Keratinocyte (primary cell): ENCODE data around the gene AGRN. TPM values are rescaled to one million over a fixed set of nuclear protein-coding genes. Genes with fewer than 3 reads are reported as not detected.

ENCODE experiments used
- DNase-seq: peaks from one replicate; pipeline ENCODE4 v3.0.0-alpha.2; 2011; ENCODE audit warnings: low read depth, missing footprints, low spot score
- FAIRE-seq: peaks from 2 replicates; lab custom pipeline; 2011; peaks lifted over from hg19 to GRCh38; lab: Jason Lieb, UNC
- H2AFZ ChIP-seq: 2 replicates; pipeline ENCODE4 v1.6.0; 2012; ENCODE audit warnings: low read length, control low read depth, inconsistent platforms; ENCODE audit not compliant: control insufficient read depth
- H3K27ac ChIP-seq: 2 replicates; pipeline ENCODE4 v1.5.1; 2011; ENCODE audit warnings: low read length; ENCODE audit not compliant: control insufficient read depth, insufficient read depth
- H3K27me3 ChIP-seq: 3 replicates; pipeline ENCODE4 v1.6.0; 2011; ENCODE audit warnings: low read length; ENCODE audit not compliant: control insufficient read depth, insufficient read depth; ENCODE audit errors: extremely low read depth
- H3K36me3 ChIP-seq, 2 experiments: 2 replicates in 1 of 2; 3 replicates in 1 of 2; pipeline ENCODE4 v1.5.1; 2011; ENCODE audit warnings: low read length in 2 of 2, mild to moderate bottlenecking in 1 of 2; ENCODE audit not compliant: control insufficient read depth in 2 of 2, insufficient read depth in 2 of 2; ENCODE audit errors: extremely low read depth in 1 of 2
- H3K4me1 ChIP-seq: 3 replicates; pipeline ENCODE4 v1.5.1; 2011; ENCODE audit warnings: low read length; ENCODE audit not compliant: control insufficient read depth, insufficient read depth; ENCODE audit errors: extremely low read depth
- H3K4me2 ChIP-seq: 3 replicates; pipeline ENCODE4 v1.6.0; 2011; ENCODE audit warnings: low read depth, low read length; ENCODE audit not compliant: control insufficient read depth, insufficient read depth; ENCODE audit errors: extremely low read depth
- H3K4me3 ChIP-seq, 3 experiments: fragments of 200-600 bp in 1 of 3; sonication (generic) in 1 of 3; 2 replicates in 2 of 3; 3 replicates in 1 of 3; pipeline ENCODE4 v1.5.1; 2011 to 2016; ENCODE audit warnings: low read length in 3 of 3, mild to moderate bottlenecking in 3 of 3, control low read depth in 2 of 3, inconsistent platforms in 1 of 3, low read depth in 1 of 3, mixed read lengths in 1 of 3, mixed run types in 1 of 3, moderate library complexity in 1 of 3; ENCODE audit not compliant: control insufficient read depth in 2 of 3, insufficient read depth in 2 of 3; ENCODE audit errors: extremely low read depth in 1 of 3
- H3K79me2 ChIP-seq: 2 replicates; pipeline ENCODE4 v1.6.0; 2012; ENCODE audit warnings: low read length; ENCODE audit not compliant: control insufficient read depth, insufficient read depth
- H3K9ac ChIP-seq: 3 replicates; pipeline ENCODE4 v1.6.0; 2011; ENCODE audit warnings: low read length; ENCODE audit not compliant: control insufficient read depth, insufficient read depth; ENCODE audit errors: extremely low read depth
- H3K9me1 ChIP-seq: 3 replicates; pipeline ENCODE4 v1.6.0; 2011; ENCODE audit warnings: low read length; ENCODE audit not compliant: control insufficient read depth, insufficient read depth; ENCODE audit errors: extremely low read depth
- H3K9me3 ChIP-seq: 2 replicates; pipeline ENCODE4 v1.5.1; 2012; ENCODE audit warnings: low read depth, low read length; ENCODE audit not compliant: control insufficient read depth
- H4K20me1 ChIP-seq: 3 replicates; pipeline ENCODE4 v1.6.0; 2011; ENCODE audit warnings: low read length; ENCODE audit not compliant: control insufficient read depth, insufficient read depth; ENCODE audit errors: extremely low read depth
- CTCF ChIP-seq, 3 experiments: IDR thresholded peaks in 1 of 3; conservative IDR thresholded peaks in 1 of 3; optimal IDR thresholded peaks in 1 of 3; 2 replicates in 2 of 3; 3 replicates in 1 of 3; pipeline versions ENCODE3 to v1.5.1; 2011; ENCODE audit warnings: low read length in 3 of 3, mild to moderate bottlenecking in 3 of 3, moderate library complexity in 2 of 3, control low read depth in 1 of 3, inconsistent platforms in 1 of 3; ENCODE audit not compliant: insufficient read depth in 2 of 3; ENCODE audit errors: extremely low read depth in 1 of 3
- EZH2 ChIP-seq: IDR thresholded peaks from one replicate; pipeline ENCODE4 v1.6.1; 2012; ENCODE audit warnings: inconsistent platforms, mild to moderate bottlenecking, low read length, moderate library complexity
- dilution Hi-C: fragments of 300-500 bp; cut with MboI; formaldehyde crosslinking; loops from one replicate; pipeline ENCODE4 v1.7.0; 2020; ENCODE audit warnings: low sequenced_read_pairs; ENCODE audit not compliant: extremely low pct_ligation_motif_present
- polyA plus RNA-seq, 5 experiments: library from polyadenylated mRNA; depleted of rRNA in 3 of 5; stranded (reverse) in 3 of 5; stranded (forward) in 1 of 5; unstranded in 1 of 5; fragments of >200 nt; gene quantifications; 1 replicate in 1 of 5; 2 replicates in 3 of 5; 3 replicates in 1 of 5; pipeline versions ENCODE4 v1.2.1 to v1.2.3, GENCODE V29; 2011 to 2012; ENCODE audit warnings: missing spikeins in 2 of 5, low read depth in 1 of 5, low replicate concordance in 1 of 5

The AGRN gene
- polyA plus RNA-seq, 1 donor (not counting 4 experiments of a cell fraction or from before 2014, with no cell fraction given): 72.4 TPM

- Histone ChIP-seq H3K4me1 (peaks cover 12% of the 10 kb centered on the region), H3K27me3 (no peaks in the 10 kb centered on the region), H2AFZ (no peak overlapping the region), H3K79me2 (no peaks in the 10 kb centered on the region), H3K4me2 (no peak overlapping the region), H3K4me3 (no peak overlapping the region), H3K9ac (no peak overlapping the region), H3K27ac (no peak overlapping the region), H4K20me1 (no peaks in the 10 kb centered on the region), H3K9me1 (no peaks in the 10 kb centered on the region), H3K9me3 (no peaks in the 10 kb centered on the region), H3K36me3 (peaks cover 0 to 3% of the 10 kb centered on the region in 2 experiments)
- no peak for FAIRE-seq
- dilution Hi-C loops: no loop called here
- no peak for DNase-seq
- no peak for TF ChIP-seq EZH2
- TF ChIP-seq CTCF (optimal IDR thresholded peaks at IDR 0.05 in 1 of 3, IDR thresholded peaks at IDR 0.05 in 1 of 3, conservative IDR thresholded peaks at IDR 0.05 in 1 of 3; ENCODE audit: extremely low read depth in 1 of 3, insufficient read depth in 2 of 3, low read length in 3 of 3): no peak
Measured at GRCh38 chr1:970973-971730, 48.8 kb upstream of the AGRN start.

- Histone ChIP-seq H3K4me2 (no peak overlapping the region), H3K4me1 (peaks cover 14% of the 10 kb centered on the region), H3K27me3 (no peaks in the 10 kb centered on the region), H3K9me3 (no peaks in the 10 kb centered on the region), H3K9me1 (no peaks in the 10 kb centered on the region), H2AFZ (no peak overlapping the region), H3K27ac (no peak overlapping the region), H3K9ac (no peak overlapping the region), H3K79me2 (no peaks in the 10 kb centered on the region), H3K4me3 (no peak overlapping the region), H4K20me1 (no peaks in the 10 kb centered on the region), H3K36me3 (peaks cover 0 to 3% of the 10 kb centered on the region in 2 experiments)
- no peak for DNase-seq
- FAIRE-seq: no peak
- no peak for TF ChIP-seq CTCF (optimal IDR thresholded peaks at IDR 0.05 in 1 of 3, IDR thresholded peaks at IDR 0.05 in 1 of 3, conservative IDR thresholded peaks at IDR 0.05 in 1 of 3; ENCODE audit: extremely low read depth in 1 of 3, insufficient read depth in 2 of 3, low read length in 3 of 3)
- TF ChIP-seq EZH2: no peak
- dilution Hi-C loops: no loop called here
Measured at GRCh38 chr1:971751-972506, 48.0 kb upstream of the AGRN start.
